NCI-H69 (cell line): ENCODE data around the gene PHB1.

Experiments
- DNase-seq: peaks from one replicate; lab custom pipeline; 2025; lab: John Stamatoyannopoulos, UW

PHB1 gene

DNA sequence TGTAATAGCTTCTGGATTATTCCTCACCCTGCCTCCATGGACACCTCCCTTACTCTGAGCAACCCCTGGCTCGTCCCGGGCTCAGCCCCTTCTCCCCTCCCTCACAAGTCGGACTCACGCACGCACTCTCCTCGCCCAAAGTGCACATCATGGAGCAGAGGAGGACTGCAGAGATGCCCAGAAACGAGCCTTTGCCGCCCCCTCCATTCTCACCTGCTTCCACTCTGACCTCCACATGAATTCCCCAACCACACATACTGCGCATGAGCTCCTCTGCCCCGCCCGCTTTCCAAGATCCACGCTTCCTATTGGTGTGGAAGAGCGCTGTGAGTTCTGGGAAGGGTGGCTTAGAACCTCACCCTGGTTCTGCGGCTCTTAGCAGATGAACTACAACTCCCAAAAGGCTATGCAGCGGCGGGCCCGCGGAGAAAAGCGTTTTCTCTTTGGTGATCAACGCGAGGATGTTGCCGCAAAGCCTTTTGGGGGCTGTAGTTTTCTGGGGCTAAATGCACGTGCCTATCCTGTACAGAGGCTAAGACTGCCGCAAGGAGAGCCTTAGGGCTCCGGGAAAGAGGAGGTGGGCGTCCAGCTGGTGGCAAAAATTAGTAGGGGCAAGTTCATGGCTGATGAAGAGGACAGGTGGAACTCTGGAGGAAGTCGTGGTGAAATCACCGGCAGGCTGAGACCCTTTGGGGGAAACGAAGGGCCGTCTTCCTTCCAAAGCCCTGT, at the start of gene PHB1:
TSS of gene PHB1 (minus strand) at position 261 of the 729 bp plus-strand sequence. CDS start 1,618 bp downstream, outside the sequence.
- DNase-seq: peak; percentile 99

- DNase-seq: no peak
Observed at GRCh38 chr17:49464049-49464448, 49.4 kb upstream of the PHB1 start.

DNA sequence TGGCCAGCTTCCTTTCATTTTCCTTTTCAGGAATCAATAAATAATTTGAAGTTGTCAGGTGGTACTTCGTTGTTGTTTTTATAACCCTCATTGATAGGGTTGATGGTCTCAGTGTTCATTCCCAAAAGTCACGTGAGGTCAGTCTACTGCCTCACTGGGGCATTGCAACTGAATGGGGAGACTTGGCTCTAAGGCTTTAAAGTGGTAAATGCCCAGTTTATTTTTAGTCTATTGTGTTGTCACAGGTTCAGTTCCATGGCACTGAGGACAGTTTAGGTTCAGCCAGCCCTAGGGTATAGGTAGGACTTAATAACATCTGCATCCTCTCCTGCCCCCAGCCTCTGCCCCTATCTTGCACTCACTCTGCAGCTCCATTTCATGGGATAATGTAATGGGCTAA, 46.9 kb upstream of the PHB1 start:
- no peak for DNase-seq

- DNase-seq: no peak
Observed at GRCh38 chr17:49460401-49460800, 45.7 kb upstream of the PHB1 start.

- DNase-seq: no peak
Observed at GRCh38 chr17:49459401-49459984, 44.8 kb upstream of the PHB1 start.

GRCh38 chr17:49457564-49458535, 43.2 kb upstream of the PHB1 start:
- no peak for DNase-seq

DNA sequence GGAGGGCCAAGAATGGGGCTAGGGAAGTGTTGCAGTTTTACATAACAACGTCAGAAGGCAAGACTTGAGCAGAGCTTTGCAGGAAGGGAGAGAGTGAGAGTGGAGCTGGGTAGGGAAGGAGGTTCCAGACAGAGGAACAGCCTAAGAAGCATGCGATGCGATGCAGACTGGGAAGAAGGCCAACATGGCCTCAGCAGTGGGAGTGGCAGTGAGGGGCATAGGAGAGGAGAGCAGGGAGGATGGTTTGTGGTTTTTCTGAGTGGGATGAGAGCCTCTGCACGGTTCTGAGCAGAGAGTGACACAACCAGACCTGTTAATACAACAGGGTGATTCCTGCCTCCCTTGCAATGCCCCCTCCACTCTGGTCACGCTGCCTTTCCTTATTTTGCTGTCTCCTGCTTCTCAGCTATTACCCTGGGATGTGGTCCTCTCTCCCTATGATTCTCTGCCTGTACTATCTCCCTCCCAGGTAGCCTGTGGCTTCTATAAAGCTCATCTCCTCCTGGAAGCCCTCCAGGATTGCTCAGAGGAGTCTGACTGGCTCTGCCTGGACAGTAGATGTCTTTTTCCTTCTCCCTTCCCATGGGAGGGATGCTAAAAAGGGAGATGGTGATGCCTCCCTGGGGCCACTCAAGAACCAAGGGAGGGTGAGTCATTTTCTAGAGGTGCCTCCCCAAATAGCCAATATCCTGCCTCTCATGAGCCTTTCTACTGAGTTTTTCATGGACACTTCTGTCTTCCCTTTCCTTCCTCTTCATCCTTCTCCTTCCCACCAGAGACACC, 41.7 kb upstream of the PHB1 start:
- no peak for DNase-seq

- no peak for DNase-seq
Observed at GRCh38 chr17:49455272-49455861, 40.7 kb upstream of the PHB1 start.

DNA sequence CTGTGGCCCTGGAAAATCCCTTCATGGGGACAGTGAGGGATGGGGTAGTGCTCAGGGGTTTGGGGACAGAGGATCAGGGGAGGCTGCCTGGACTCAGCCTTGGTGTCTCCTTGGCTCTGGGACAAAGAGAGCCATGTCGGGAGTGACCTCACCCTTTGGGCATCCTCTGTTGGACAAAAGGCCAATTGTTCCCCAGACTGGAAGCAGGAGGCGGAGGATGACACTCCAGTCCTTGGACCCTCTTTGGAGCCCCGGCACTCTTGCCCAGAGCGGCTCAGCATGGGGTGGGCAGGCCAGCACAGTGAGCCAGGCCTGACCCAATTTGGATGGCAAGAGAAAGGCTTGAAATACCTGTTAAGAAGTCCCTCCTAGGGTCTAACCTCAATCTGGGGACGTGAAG, 39.4 kb upstream of the PHB1 start:
- DNase-seq: no peak

GRCh38 chr17:49452661-49453060, 38.0 kb upstream of the PHB1 start:
- no peak for DNase-seq

- no peak for DNase-seq
Observed at GRCh38 chr17:49452201-49452600, 37.5 kb upstream of the PHB1 start.

DNA sequence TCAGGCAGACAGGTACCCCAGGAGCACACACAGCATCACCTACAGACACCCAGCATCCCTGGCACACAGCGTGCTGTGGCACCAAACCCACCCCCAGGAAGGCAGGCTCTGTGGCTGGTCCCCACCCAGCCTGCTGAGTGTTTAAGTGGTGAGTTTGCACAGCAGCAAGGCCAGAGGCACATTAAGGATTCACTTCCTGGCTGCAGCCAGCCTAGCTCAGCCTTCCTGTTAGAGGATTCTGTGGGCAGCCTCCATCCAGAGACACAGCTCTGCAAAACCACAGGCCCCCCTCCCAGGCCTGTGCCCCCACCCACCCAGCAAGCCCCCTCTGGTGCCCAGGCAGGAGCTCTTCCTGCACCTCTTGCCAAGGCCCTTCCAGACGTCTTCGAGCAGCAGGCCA, 36.1 kb upstream of the PHB1 start:
- DNase-seq: no peak

GRCh38 chr17:49450181-49450580, 35.5 kb upstream of the PHB1 start:
- DNase-seq: no peak

DNA sequence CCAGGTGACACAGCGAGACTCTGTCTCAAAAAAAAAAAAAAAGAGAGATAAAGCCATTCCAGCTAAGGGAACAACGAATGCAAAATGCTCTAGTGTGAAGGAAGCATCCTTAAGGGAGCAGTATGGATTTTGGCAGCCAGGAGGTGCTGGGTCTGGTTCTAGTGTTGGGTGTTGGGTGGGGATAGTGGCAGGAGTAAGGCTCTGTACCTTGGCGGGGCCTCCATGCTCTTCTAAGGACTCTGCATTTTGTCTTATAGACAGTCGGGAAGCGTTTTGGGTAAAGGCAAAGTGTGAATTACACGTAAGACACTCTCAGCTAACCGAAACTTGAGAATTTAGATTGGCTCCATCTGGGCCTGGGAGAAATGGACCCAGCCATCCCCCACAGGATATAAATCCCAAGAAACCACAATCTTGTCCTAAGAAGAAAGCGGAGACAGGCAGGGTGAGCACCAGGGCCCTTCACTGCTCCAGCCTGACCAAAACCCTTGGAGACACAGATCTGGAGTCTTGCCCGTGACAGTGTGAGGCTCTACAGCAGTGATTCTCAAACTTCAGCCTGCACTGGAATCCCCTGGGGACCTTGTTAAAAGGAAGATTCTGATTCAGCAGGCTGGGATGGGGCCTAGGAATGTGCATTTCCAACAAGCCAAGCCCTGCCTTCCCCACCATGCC, 33.1 kb upstream of the PHB1 start:
- no peak for DNase-seq

- no peak for DNase-seq
Observed at GRCh38 chr17:49445591-49445990, 30.9 kb upstream of the PHB1 start.

- DNase-seq: no peak
Observed at GRCh38 chr17:49444384-49444783, 29.7 kb upstream of the PHB1 start.

DNA sequence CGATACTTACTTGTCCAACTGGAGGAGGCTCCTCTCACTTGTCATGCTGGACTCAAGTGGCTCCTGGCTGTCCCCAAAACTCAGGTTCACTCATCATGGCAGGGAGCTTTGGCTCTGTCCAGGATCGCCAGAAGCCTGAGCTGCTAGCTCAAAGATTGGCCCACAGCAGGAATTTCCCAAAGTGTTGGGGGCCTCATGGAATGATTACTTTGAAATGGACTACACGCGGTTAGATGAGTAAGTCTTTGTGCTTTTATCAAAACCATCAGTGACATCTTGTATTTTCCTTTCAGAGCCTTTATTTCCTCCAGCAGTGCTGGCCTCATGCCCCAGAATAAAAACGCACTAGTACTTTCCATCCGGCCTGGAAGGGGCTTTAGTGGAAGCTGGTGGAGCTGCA, 29.2 kb upstream of the PHB1 start:
- no peak for DNase-seq

DNA sequence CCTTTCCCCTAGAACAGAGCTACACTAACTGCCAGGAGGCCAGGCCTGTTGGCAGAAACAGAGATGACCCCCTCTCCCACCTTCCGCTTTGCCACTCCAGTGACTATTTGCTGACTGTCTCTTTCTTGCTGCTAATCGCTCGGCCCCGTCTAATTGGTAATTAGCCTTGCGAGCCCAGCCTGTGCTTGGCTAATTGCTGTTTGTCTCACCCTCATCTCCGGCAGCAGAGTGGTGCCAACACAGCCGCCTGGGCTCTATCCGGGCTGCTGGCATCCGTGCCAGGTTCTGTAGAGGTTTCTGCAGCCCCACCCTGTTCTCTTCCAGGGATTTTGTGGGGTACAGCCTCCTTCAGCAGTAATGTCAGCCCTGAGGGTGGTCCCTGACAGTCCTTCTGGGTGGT, 27.4 kb upstream of the PHB1 start:
- peak; percentile 78 for DNase-seq

- no peak for DNase-seq
Observed at GRCh38 chr17:49441578-49441977, 26.9 kb upstream of the PHB1 start.

DNA sequence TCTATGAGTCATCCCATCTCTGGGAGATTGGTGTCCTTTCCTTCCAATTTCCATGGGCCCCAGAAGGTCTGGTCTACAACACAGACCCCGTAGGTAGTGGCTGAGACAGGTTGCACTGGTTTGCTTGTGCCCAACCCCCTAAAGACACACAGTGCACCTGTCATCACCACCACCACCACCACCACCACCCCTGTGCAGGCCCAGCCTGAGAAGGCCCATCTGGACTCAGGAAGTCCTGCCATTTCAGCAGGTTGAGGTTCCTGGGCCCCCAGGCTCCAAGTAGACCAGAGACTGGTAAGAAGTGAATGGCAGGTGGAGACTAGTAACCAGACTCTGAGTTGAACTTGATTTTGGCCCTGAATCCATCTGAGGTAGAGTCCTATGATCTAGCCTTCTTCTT, 25.9 kb upstream of the PHB1 start:
- DNase-seq: no peak
